ENCODE measurements around the gene EXT2. TPM values are rescaled to one million over a fixed set of nuclear protein-coding genes. Genes with fewer than 3 reads are reported as not detected.

The EXT2 gene
- polyA plus RNA-seq, 1 experiment, result 171 TPM

DNA sequence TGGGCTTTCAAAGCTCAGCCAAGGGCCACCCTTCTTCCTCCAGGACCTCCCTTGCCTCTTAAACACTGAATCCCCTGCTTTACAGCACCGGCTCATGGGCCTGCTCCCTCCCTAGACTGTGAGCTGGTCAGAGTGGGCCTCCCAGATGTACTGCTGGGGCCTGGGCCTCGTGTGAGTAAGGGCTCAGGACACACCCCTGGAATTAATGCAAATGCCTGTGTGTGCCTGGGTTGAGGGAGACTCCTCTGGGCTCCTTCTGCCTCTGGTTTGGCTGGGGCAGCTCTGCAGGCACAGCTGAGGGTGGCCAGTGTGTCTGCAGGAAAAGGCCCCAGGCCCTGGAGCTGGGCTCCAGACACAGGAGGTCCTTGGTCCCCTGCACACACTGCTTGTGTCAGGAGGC, 190.3 kb downstream of the EXT2 start:
- Histone ChIP-seq H3K27me3 (ENCODE audit: control insufficient read depth, insufficient read depth, low read length) (no peaks in the 10 kb centered on the region), H3K4me3 (ENCODE audit: low read depth, low read length) (no peak overlapping the region), H3K36me3 (ENCODE audit: control insufficient read depth, insufficient read depth, low read length) (no peaks in the 10 kb centered on the region)
- TF ChIP-seq, protein P1, sequence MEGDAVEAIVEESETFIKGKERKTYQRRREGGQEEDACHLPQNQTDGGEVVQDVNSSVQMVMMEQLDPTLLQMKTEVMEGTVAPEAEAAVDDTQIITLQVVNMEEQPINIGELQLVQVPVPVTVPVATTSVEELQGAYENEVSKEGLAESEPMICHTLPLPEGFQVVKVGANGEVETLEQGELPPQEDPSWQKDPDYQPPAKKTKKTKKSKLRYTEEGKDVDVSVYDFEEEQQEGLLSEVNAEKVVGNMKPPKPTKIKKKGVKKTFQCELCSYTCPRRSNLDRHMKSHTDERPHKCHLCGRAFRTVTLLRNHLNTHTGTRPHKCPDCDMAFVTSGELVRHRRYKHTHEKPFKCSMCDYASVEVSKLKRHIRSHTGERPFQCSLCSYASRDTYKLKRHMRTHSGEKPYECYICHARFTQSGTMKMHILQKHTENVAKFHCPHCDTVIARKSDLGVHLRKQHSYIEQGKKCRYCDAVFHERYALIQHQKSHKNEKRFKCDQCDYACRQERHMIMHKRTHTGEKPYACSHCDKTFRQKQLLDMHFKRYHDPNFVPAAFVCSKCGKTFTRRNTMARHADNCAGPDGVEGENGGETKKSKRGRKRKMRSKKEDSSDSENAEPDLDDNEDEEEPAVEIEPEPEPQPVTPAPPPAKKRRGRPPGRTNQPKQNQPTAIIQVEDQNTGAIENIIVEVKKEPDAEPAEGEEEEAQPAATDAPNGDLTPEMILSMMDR (IDR thresholded peaks at IDR 0.05; ENCODE audit: insufficient read depth, low read depth, low read length), result no peak
- CTCF ChIA-PET, result interaction anchor here (0.6 to 3.5 kb wide), 41 partner anchors 9 to 315 kb away, joined by 3 to 30 read pairs (median 4); partner anchors contain the start of genes ALX4 and EXT2
- POLR2A ChIA-PET, result no interaction called here
- no peak for DNase-seq (ENCODE audit: low read depth)

DNA sequence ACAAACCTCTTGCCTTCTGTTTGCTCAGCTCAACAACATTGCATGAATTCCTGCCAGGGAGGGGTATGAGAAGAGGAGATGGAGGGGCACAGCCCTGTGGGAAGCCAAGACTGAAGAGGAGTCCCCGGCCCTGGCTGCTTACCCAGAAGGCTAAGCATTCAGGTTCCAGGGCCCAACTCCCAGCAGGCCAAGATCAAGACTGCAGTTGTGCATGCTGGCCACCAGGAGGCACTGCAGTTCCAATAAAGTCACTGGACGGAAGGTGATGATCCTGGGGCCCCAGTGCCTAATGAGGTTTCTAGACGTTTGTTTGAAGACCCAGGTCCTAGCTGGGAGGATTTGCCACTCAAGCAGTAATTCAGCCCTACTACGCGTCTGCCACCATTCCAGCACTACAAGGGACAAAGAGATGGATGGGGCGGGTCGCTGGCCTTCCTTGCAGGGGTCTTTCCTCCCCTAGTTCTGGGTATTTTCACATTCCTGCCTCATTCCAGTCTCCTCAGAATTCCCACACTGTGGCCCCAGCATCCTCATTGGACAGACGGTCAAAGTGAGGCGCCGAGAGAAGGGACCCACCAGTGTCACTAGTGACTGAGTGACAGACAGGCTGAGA, 190.9 kb downstream of the EXT2 start:
- ChIA-PET POLR2A (no interaction called here), CTCF (interaction anchor here (0.6 to 3.5 kb wide), 45 partner anchors 9 to 259 kb away, joined by 3 to 30 read pairs (median 4); partner anchors contain the start of genes ALX4 and EXT2)
- H3K36me3 ChIP-seq (ENCODE audit: control insufficient read depth, insufficient read depth, low read length), result no peaks in the 10 kb centered on the region
- DNase-seq (ENCODE audit: low read depth), result no peak
- no peak overlapping the region for H3K4me3 ChIP-seq (ENCODE audit: low read depth, low read length)
- H3K27me3 ChIP-seq (ENCODE audit: control insufficient read depth, insufficient read depth, low read length), result no peaks in the 10 kb centered on the region
- TF ChIP-seq, protein P1 (IDR thresholded peaks at IDR 0.05; ENCODE audit: insufficient read depth, low read depth, low read length), result peak; percentile 94

DNA sequence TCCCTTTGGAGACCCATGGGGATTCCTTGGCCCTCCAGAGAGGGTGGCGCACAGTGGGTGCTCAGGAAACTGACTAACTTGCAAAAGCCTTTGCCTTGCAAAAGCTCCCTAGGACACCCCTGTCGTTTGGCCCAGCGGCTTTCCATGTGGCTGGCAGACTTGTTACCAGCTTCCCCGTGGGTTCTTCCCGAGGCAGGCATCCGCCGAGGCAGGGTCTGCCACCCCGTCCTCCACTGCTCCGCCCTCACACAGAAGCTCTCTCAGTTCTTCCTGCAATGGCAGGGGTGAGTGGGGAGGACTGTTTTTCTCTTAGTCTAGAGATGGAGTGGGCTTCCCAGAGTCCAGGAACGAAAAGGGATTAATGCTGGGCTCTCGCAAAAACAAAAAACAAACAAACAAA, 191.4 kb downstream of the EXT2 start:
- Histone ChIP-seq H3K27me3 (ENCODE audit: control insufficient read depth, insufficient read depth, low read length) (no peaks in the 10 kb centered on the region), H3K4me3 (ENCODE audit: low read depth, low read length) (no peak overlapping the region), H3K36me3 (ENCODE audit: control insufficient read depth, insufficient read depth, low read length) (no peaks in the 10 kb centered on the region)
- DNase-seq (ENCODE audit: low read depth), result no peak
- POLR2A ChIA-PET, result interaction anchor here (0.6 kb wide), 1 partner anchor 9 kb away, joined by 11 read pairs; no protein-coding TSS in a partner anchor
- TF ChIP-seq, protein P1 (IDR thresholded peaks at IDR 0.05; ENCODE audit: insufficient read depth, low read depth, low read length), result no peak
- CTCF ChIA-PET, result interaction anchor here (0.6 to 3.5 kb wide), 21 partner anchors 9 to 253 kb away, joined by 3 to 30 read pairs (median 13); no protein-coding TSS in a partner anchor

DNA sequence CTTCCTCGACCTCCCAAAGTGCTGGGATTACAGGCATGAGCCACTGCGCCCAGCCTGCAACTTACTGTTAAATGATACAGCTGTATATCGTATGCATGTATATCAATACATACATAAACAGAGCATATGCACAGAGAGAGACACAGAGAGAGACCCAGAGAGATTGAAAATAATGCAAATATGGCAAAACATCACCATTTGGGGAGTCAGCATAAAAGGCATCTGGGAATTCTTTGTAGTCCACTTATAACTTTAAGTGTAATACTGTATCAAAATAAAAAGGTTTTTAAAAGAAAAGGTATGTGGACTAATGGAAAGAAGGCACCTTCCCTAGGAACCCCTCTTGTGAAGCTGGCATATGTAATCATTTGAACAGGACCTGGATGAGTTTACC, 192.7 kb downstream of the EXT2 start:
- CTCF ChIA-PET, result interaction anchor here (1.0 to 3.3 kb wide), 6 partner anchors 10 to 251 kb away, joined by 3 to 27 read pairs (median 4); no protein-coding TSS in a partner anchor
- no peaks in the 10 kb centered on the region for H3K36me3 ChIP-seq (ENCODE audit: control insufficient read depth, insufficient read depth, low read length)
- TF ChIP-seq, protein P1 (IDR thresholded peaks at IDR 0.05; ENCODE audit: insufficient read depth, low read depth, low read length), result no peak
- no peaks in the 10 kb centered on the region for H3K27me3 ChIP-seq (ENCODE audit: control insufficient read depth, insufficient read depth, low read length)
- H3K4me3 ChIP-seq (ENCODE audit: low read depth, low read length), result no peak overlapping the region
- POLR2A ChIA-PET, result no interaction called here
- DNase-seq (ENCODE audit: low read depth), result no peak

DNA sequence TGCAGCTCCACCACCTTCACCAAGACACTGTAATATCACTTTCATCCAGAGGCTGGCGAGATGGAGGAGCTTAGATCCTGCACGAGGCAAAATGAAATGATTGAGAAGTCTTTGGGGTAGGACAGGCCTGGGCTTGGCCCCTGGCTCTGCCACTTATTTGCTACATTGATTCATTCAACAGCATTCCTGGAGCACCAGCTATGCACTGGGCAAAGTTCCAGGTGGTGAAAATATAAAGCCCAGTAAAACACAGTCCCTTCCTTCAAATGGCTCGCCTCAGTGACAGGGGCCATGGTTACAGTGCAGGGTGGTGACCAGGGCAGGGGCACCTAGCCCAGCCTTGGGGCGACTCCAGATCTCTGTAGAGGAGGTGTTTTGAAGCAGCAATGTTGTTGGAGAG, 194.7 kb downstream of the EXT2 start:
- CTCF ChIA-PET, result interaction anchor here (0.8 to 1.0 kb wide), 2 partner anchors 248 to 249 kb away, joined by 3 read pairs; no protein-coding TSS in a partner anchor
- Histone ChIP-seq H3K27me3 (ENCODE audit: control insufficient read depth, insufficient read depth, low read length) (no peaks in the 10 kb centered on the region), H3K4me3 (ENCODE audit: low read depth, low read length) (no peak overlapping the region), H3K36me3 (ENCODE audit: control insufficient read depth, insufficient read depth, low read length) (no peaks in the 10 kb centered on the region)
- POLR2A ChIA-PET, result no interaction called here
- TF ChIP-seq, protein P1 (IDR thresholded peaks at IDR 0.05; ENCODE audit: insufficient read depth, low read depth, low read length), result no peak
- no peak for DNase-seq (ENCODE audit: low read depth)

Other genes with a start within 250 kb of the EXT2 start
- gene ALKBH3, start 214.8 kb upstream of the EXT2 start, polyA plus RNA-seq (2011; rRNA removed), result 30.2 and 41.4 TPM in 2 replicates
- 0.28 and 0.36 TPM in 2 replicates for gene C11orf96, start 153.0 kb upstream of the EXT2 start, polyA plus RNA-seq (2011; rRNA removed)
- gene ACCSL, start 47.7 kb upstream of the EXT2 start, polyA plus RNA-seq (2011; rRNA removed), result 0.04 TPM in 1 of 2 replicates, not detected in the other
- gene ACCS, start 29.4 kb upstream of the EXT2 start, polyA plus RNA-seq (2011; rRNA removed), result 8.1 and 13.7 TPM in 2 replicates
- gene ALX4, start 214.5 kb downstream of the EXT2 start, polyA plus RNA-seq (2011; rRNA removed), result 1.3 and 2.2 TPM in 2 replicates

Data from BJ (cell line).